GM08714 (cell line): ENCODE results near the gene ZFP90.
A peak's percentile ranks its signal among the peaks of the same experiment; 100 is the strongest.
"Not testable (repeated sequence)": the region's sequence is repeated elsewhere in the genome, so short reads cannot be mapped to it uniquely, and the experiment has no call there.

ENCODE experiments used
- H3K4me3 ChIP-seq: fragments of 200-500 bp; sonication (Bioruptor generic); 2 replicates; pipeline ENCODE4 v1.5.1; 2014; ENCODE audit warnings: mild to moderate bottlenecking, low read length, inconsistent platforms
- ZNF274 ChIP-seq: IDR thresholded peaks from 2 replicates; pipeline ENCODE4 v1.6.1; 2012; ENCODE audit warnings: mild to moderate bottlenecking, low read depth, low read length

Gene ZFP90

GRCh38 chr16:68529608-68529930 lies 9.5 kb upstream of the ZFP90 start:
- H3K4me3 ChIP-seq: peak overlapping the region; percentile 60; the same call in 1 of the 2 replicates
- no peak for TF ChIP-seq ZNF274

DNA sequence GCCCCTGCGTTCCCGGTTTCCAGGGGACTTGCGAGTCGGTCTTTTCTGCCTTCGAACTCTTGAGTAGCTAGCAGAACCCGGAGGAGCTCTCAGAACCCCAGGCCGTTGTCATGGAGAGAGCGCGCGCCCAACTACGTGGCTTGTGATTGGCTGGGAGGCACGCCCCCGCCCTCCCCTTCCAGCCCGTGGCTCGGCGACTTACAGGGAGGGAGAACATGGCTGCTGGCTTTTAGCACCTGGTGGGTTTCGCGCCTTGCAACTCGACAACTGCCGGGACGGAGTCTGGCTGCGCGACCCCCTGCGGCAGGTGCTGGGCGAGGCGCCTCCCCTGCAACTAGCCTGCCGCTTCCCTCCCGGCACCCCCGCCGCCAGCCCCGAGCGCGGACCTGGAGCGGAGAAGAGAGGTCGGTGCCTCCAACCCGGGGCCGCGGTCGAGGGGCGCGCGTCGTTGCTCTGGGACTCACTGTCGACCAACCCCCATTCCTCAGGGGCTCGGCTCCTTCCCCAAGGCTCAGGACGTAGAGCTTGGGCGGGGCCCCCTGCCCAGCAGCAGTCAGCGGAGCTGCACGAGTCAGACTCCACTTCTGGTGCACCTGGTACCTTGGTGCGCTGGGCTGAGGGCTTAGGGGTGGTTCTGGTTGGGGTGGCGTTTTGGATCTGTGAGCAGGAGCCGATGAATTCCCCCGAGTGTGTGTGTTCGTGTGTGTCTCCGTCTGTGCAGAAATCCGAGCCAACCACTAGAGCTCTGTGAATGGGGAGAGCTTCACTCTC lies 9.0 kb upstream of the ZFP90 start:
- peak overlapping the region; percentile 60; the same call in 1 of the 2 replicates for H3K4me3 ChIP-seq

GRCh38 chr16:68533937-68534336 lies 5.2 kb upstream of the ZFP90 start:
- no peak for TF ChIP-seq ZNF274
- H3K4me3 ChIP-seq: no peak overlapping the region

More for the DNA sequence above, 9.0 kb upstream of the ZFP90 start:
- TF ChIP-seq ZNF274: no peak

DNA sequence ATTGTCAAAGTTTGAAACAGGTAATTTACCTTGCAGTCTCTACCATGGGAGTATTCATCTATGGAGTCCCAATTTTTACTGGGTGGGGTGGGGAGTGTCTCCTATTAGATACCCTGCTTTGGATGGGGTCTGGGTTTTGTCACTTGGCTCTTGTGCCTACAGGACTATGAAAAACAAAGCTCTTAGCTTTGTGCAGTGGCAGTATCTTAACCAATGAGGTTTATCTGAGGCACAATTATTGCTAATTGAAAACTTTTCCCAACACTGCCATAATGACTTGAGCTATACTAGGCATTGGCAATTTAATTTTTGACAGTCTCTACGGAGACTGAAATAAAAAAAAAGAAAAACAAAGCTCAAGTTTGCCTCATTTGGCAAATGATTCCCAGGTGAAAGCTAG lies 3.8 kb upstream of the ZFP90 start:
- TF ChIP-seq ZNF274: no peak

DNA sequence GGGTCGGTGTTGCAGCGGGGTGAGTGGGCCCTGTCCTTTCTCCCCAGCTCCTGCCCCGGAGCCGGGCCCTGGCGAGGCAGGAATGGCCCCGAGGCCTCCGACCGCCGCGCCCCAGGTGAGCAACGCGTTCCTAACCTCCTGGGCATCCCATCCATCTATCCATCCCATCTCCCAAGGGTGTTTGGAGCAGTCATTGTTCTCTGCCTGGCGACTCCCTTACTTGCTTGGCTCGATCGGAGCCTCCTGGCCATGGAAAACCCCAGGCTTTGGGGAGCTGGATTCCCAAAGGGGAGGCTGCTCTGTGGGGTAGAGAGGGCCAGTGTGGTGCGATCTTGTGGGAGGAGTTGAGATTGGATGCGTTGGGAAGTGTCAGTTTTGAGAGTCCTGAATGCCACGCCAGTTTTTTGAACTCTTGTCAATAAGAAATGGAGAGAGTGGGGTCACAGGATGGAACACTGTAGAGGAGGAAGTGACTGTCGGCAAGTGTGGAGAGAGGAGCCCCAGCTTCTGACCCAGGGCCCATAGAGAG lies 684 bp downstream of the ZFP90 start:
- TF ChIP-seq ZNF274: no peak
- peak overlapping the region; percentile 79 for H3K4me3 ChIP-seq

More for the DNA sequence above, 3.8 kb upstream of the ZFP90 start:
- H3K4me3 ChIP-seq: no peak overlapping the region

GRCh38 chr16:68548947-68549346 lies 9.9 kb downstream of the ZFP90 start:
- H3K4me3 ChIP-seq: no peak overlapping the region

DNA sequence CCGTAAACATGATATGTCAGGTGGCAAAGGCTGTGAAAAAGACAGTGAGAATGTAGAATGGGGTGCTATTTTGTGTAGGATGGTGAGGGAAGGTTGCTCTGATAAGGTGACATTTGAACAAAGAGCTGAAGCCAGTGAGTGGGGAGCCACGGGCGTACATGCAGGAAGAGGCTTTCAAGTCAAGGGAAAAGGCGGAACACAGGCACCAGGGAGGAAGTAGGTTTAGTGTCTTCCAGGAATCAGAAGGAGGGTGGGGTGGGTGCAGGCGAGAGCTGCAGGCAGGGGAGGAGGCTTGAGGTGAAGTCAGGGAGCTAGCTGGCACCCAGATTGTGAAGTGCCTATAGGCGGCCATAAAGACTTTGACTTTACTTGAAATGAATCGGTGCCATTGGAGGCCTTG lies 14.1 kb downstream of the ZFP90 start:
- H3K4me3 ChIP-seq: no peak overlapping the region
- no peak for TF ChIP-seq ZNF274

More at GRCh38 chr16:68548947-68549346, 9.9 kb downstream of the ZFP90 start:
- TF ChIP-seq ZNF274: no peak

- not testable (repeated sequence) for H3K4me3 ChIP-seq
Observed at GRCh38 chr16:68560341-68560740, 21.2 kb downstream of the ZFP90 start.

- H3K4me3 ChIP-seq: no peak overlapping the region
- no peak; the same call in none of the 2 replicates for TF ChIP-seq ZNF274
Observed at GRCh38 chr16:68563631-68564381, 24.7 kb downstream of the ZFP90 start.

DNA sequence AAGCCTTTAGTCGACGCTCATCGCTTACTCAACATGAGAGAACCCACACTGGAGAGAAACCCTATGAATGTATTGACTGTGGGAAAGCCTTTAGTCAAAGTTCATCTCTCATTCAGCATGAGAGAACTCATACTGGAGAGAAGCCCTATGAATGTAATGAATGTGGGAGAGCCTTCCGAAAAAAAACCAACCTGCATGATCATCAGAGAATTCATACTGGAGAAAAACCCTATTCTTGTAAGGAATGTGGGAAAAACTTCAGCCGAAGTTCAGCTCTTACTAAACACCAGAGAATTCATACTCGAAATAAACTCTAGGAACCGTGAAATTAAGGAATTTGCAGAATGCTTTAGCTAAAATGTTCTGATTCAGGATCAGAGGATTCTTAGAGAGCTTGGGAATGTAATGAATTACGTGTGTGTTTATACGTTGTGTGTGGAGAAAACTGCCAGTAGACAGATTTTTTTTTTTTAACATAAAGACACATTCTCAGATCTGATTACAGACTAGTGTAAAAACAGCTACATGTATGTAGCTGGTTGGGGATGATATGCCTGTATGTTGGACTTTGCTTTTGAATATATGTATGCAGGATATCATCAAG lies 25.4 kb downstream of the ZFP90 start:
- peak; percentile 94 for TF ChIP-seq ZNF274
- no peak overlapping the region for H3K4me3 ChIP-seq

DNA sequence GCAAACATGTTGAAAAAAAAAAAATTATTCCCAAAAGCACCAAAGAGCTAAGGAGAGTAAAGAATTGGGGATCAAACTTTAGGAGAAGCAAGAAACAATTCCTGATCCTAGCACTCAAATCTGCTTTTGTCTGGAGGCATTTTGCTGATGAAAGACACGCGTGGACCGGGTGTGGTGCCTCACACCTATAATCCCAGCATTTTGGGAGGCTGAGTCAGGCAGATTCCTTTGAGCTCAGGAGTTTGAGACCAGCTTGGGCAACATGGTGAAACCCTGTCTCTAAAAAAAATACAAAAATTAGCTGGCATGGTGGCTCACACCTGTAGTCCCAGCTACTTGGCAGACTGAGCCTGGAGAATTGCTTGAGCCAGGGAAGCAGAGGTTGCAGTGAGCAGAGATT lies 35.4 kb downstream of the ZFP90 start:
- no peak for TF ChIP-seq ZNF274
- no peak overlapping the region for H3K4me3 ChIP-seq

DNA sequence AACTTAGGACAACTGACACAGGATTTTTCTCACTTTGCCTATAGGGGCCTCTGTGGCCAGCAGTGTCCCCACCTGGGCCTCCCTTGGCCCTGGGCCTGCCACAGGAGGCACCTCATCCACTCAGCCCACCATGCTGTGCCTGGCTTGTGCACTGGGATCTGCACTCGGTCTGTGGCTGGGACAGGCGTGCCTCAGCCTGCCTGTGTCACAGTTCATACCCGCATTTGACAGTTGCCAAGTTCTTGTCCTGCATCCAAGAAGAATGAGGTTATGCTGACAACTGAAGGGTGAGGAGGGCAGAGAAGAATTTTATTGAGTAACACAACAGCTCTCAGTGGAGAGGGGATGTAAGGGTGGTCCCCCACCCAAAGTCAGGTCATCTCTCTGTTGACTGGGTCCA lies 36.0 kb downstream of the ZFP90 start:
- no peak overlapping the region for H3K4me3 ChIP-seq
- no peak for TF ChIP-seq ZNF274

GRCh38 chr16:68577352-68577853 lies 38.3 kb downstream of the ZFP90 start:
- TF ChIP-seq ZNF274: no peak

GRCh38 chr16:68590201-68590994 lies 51.3 kb downstream of the ZFP90 start:
- TF ChIP-seq ZNF274: no peak
- H3K4me3 ChIP-seq: no peak overlapping the region

More at GRCh38 chr16:68577352-68577853, 38.3 kb downstream of the ZFP90 start:
- H3K4me3 ChIP-seq: no peak overlapping the region
